HEK293T (cell line): Measurements from ENCODE around the gene GPD1L.

ENCODE experiments used
- CTCF ChIA-PET: fragments of 350-600 bp; formaldehyde crosslinking; extraction: SDS; loops from one replicate; lab custom pipeline; 2021; ENCODE audit warnings: antibody characterized with exemption, inconsistent platforms; lab: Yijun Ruan, JAX
- POLR2A ChIA-PET: fragments of 350-600 bp; formaldehyde crosslinking; extraction: SDS; loops from one replicate; lab custom pipeline; 2020; ENCODE audit warnings: antibody characterized with exemption, inconsistent platforms; lab: Yijun Ruan, JAX
- DNase-seq: peaks from one replicate; pipeline ENCODE4 v3.0.0; 2012; ENCODE audit warnings: mixed read lengths; ENCODE audit errors: extremely low spot score
- ARNT ChIP-seq: fragments of 450-650 bp; IDR thresholded peaks from 2 replicates; pipeline ENCODE4 v1.6.1; 2017; ENCODE audit warnings: mild to moderate bottlenecking
- BHLHE40 ChIP-seq: fragments of 450-650 bp; IDR thresholded peaks from 2 replicates; pipeline ENCODE4 v1.6.1; 2016; ENCODE audit warnings: mild to moderate bottlenecking, moderate library complexity, borderline replicate concordance
- CTBP1 ChIP-seq: fragments of 450-650 bp; IDR thresholded peaks from 2 replicates; pipeline ENCODE4 v1.6.1; 2016; ENCODE audit warnings: borderline replicate concordance
- ELF4 ChIP-seq: fragments of 450-650 bp; IDR thresholded peaks from 2 replicates; pipeline ENCODE4 v1.6.1; 2017; ENCODE audit warnings: antibody characterized with exemption
- FOXA1 ChIP-seq: fragments of 450-650 bp; IDR thresholded peaks from 2 replicates; pipeline ENCODE4 v1.6.1; 2016; ENCODE audit warnings: mild to moderate bottlenecking
- FOXK2 ChIP-seq: fragments of 450-650 bp; IDR thresholded peaks from 2 replicates; pipeline ENCODE4 v1.6.1; 2016; ENCODE audit warnings: mild to moderate bottlenecking
- FOXM1 ChIP-seq: fragments of 450-650 bp; IDR thresholded peaks from 2 replicates; pipeline ENCODE4 v1.6.1; 2017; ENCODE audit warnings: mild to moderate bottlenecking, borderline replicate concordance
- HDGF ChIP-seq: fragments of 450-650 bp; IDR thresholded peaks from 2 replicates; pipeline ENCODE4 v1.6.1; 2017; ENCODE audit warnings: antibody characterized with exemption, borderline replicate concordance
- L3MBTL2 ChIP-seq: fragments of 450-650 bp; conservative IDR thresholded peaks from 2 replicates; pipeline ENCODE4 v1.6.1; 2016; ENCODE audit warnings: mild to moderate bottlenecking
- LEF1 ChIP-seq: fragments of 450-650 bp; IDR thresholded peaks from 2 replicates; pipeline ENCODE4 v1.6.1; 2017; ENCODE audit warnings: mild to moderate bottlenecking, borderline replicate concordance
- NFRKB ChIP-seq: fragments of 450-650 bp; IDR thresholded peaks from 2 replicates; pipeline ENCODE4 v1.6.1; 2016; ENCODE audit warnings: mild to moderate bottlenecking, moderate library complexity
- PKNOX1 ChIP-seq: fragments of 450-650 bp; IDR thresholded peaks from 2 replicates; pipeline ENCODE4 v1.6.1; 2016
- SP1 ChIP-seq: fragments of 450-650 bp; IDR thresholded peaks from 2 replicates; pipeline ENCODE4 v1.6.1; 2017
- SUZ12 ChIP-seq: fragments of 450-650 bp; IDR thresholded peaks from 2 replicates; pipeline ENCODE4 v1.6.1; 2016; ENCODE audit warnings: mild to moderate bottlenecking
- TARDBP ChIP-seq: fragments of 450-650 bp; IDR thresholded peaks from 2 replicates; pipeline ENCODE4 v1.6.1; 2016
- ZNF384 ChIP-seq: fragments of 450-650 bp; IDR thresholded peaks from 2 replicates; pipeline ENCODE4 v1.6.1; 2016

Gene GPD1L

GRCh38 chr3:32078085-32078634, 28.3 kb upstream of the GPD1L start:
- ChIA-PET CTCF (no interaction called here), POLR2A (no interaction called here)
- no peak for TF ChIP-seq ZNF384
- TF ChIP-seq FOXK2: no peak
- TF ChIP-seq NFRKB: no peak
- TF ChIP-seq CTBP1: no peak
- no peak for TF ChIP-seq ELF4
- TF ChIP-seq FOXA1: no peak
- TF ChIP-seq PKNOX1: no peak
- no peak for TF ChIP-seq FOXM1
- no peak for TF ChIP-seq ARNT
- no peak for TF ChIP-seq BHLHE40
- TF ChIP-seq TARDBP: no peak
- no peak for TF ChIP-seq SP1
- TF ChIP-seq HDGF: no peak
- TF ChIP-seq SUZ12: no peak
- TF ChIP-seq L3MBTL2: no peak
- no peak for TF ChIP-seq LEF1
- no peak for DNase-seq

- no peak for DNase-seq
- TF ChIP-seq PKNOX1 (no peak), SP1 (no peak), L3MBTL2 (no peak), TARDBP (no peak), SUZ12 (no peak)
- CTCF ChIA-PET: no interaction called here
Observed at GRCh38 chr3:32078864-32079263, 27.6 kb upstream of the GPD1L start.

GRCh38 chr3:32082721-32083120, 23.7 kb upstream of the GPD1L start:
- no peak for DNase-seq
- no peak for TF ChIP-seq NFRKB
- TF ChIP-seq PKNOX1: 0 out of 2 replicates have a peak, but pooled peaks have one; percentile 23
- ChIA-PET POLR2A (no interaction called here), CTCF (no interaction called here)

More at GRCh38 chr3:32078864-32079263, 27.6 kb upstream of the GPD1L start:
- POLR2A ChIA-PET: no interaction called here

GRCh38 chr3:32083702-32084270, 22.6 kb upstream of the GPD1L start:
- TF ChIP-seq SP1 (no peak), NFRKB (no peak), ARNT (no peak), SUZ12 (no peak), ZNF384 (no peak), PKNOX1 (no peak), HDGF (no peak), FOXA1 (no peak), L3MBTL2 (no peak), TARDBP (no peak), CTBP1 (no peak), FOXK2 (no peak), BHLHE40 (no peak), LEF1 (no peak), ELF4 (no peak), FOXM1 (no peak)
- no peak for DNase-seq
- ChIA-PET POLR2A (no interaction called here), CTCF (no interaction called here)

- ChIA-PET POLR2A (no interaction called here), CTCF (no interaction called here)
Observed at GRCh38 chr3:32084870-32085269, 21.6 kb upstream of the GPD1L start.

GRCh38 chr3:32086464-32086863, 20.0 kb upstream of the GPD1L start:
- no peak for DNase-seq
- no peak for TF ChIP-seq ARNT
- TF ChIP-seq ELF4: no peak
- TF ChIP-seq SP1: no peak
- no peak for TF ChIP-seq ZNF384
- no peak for TF ChIP-seq L3MBTL2
- no peak for TF ChIP-seq PKNOX1
- TF ChIP-seq FOXA1: no peak
- no peak for TF ChIP-seq NFRKB
- CTCF ChIA-PET: no interaction called here
- POLR2A ChIA-PET: no interaction called here

More at GRCh38 chr3:32084870-32085269, 21.6 kb upstream of the GPD1L start:
- no peak for DNase-seq
- TF ChIP-seq FOXM1 (no peak), ZNF384 (no peak), BHLHE40 (no peak), HDGF (no peak), TARDBP (no peak), FOXK2 (no peak), NFRKB (no peak)
